GM21515 (cell line): ENCODE measurements around the gene GMIP.
"Not testable (repeated sequence)": the region's sequence is repeated elsewhere in the genome, so short reads cannot be mapped to it uniquely, and the experiment has no call there.

Experiments used
- ATAC-seq: cut with Tn5 transposase; IDR thresholded peaks from one replicate; pipeline ENCODE4 v1.9.1; 2021; ENCODE audit not compliant: unreplicated experiment

Gene GMIP, protein sequence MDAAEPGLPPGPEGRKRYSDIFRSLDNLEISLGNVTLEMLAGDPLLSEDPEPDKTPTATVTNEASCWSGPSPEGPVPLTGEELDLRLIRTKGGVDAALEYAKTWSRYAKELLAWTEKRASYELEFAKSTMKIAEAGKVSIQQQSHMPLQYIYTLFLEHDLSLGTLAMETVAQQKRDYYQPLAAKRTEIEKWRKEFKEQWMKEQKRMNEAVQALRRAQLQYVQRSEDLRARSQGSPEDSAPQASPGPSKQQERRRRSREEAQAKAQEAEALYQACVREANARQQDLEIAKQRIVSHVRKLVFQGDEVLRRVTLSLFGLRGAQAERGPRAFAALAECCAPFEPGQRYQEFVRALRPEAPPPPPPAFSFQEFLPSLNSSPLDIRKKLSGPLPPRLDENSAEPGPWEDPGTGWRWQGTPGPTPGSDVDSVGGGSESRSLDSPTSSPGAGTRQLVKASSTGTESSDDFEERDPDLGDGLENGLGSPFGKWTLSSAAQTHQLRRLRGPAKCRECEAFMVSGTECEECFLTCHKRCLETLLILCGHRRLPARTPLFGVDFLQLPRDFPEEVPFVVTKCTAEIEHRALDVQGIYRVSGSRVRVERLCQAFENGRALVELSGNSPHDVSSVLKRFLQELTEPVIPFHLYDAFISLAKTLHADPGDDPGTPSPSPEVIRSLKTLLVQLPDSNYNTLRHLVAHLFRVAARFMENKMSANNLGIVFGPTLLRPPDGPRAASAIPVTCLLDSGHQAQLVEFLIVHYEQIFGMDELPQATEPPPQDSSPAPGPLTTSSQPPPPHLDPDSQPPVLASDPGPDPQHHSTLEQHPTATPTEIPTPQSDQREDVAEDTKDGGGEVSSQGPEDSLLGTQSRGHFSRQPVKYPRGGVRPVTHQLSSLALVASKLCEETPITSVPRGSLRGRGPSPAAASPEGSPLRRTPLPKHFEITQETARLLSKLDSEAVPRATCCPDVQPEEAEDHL

DNA sequence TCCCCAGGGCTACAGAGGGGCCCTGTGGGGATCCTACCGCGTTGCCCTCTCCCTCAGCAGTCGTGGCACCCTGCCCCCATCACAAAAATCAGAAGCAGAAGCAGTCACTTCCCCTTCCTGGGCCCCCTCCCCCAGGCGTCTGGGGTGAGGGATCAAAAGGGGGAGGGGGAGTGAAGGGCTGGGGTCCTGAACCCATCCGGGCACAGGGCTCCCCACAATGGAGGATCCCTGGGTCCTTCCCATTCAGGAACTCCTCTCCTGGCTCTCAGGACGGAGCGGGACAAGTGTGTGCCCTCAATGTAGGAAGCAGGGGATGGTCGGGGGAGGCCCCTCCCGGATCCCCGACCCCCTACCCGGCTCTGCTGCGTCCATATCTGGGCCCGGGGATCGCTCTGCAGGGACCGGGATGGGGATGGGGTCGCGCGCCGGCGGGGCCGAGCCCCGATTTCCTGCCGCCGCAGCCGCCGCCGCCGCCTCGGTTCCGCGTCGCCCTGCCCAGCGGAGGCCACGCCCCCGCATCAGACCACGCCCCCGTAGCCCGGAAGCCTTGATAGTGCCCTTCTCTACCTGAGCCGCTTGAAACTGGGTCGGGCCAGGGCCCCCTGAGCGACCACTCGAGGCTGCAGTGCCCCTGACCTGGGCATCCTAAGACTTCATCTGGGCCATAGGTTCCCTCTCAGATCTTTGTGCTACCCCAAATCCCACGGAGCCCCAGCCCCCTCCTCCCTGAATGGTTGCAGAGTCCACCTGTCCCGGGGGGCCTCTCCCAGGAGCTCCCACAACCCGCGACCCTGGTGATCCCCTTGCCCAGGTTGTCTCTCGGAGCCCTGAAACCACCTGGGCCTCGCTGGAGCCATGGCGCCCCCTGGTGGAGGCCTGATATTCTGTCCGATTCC lies at the start of gene GMIP:
Gene GMIP, minus strand, starts transcription at position 500 of the 896 bp plus-strand sequence. Its CDS starts 128 bp downstream, at position 372.
- ATAC-seq: peak; percentile 67

DNA sequence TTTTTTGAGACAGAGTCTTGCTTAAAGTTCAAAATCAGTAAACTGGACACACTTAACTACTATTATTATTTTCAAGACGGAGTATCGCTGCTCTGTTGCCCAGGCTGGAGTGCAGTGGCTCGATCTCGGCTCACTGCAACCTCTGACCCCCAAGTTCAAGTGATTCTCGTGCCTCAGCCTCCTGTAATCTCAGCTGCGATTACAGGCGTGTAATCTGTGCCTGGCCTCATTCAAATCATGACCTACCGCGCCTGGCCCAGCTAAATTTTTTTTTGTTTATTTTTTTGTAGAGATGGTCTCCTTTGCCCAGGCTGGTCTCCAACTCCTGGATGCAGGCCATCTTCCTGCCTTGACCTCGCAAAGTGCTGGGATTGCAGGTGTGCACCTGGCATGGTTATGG lies 48.2 kb upstream of the GMIP start:
- no peak for ATAC-seq

DNA sequence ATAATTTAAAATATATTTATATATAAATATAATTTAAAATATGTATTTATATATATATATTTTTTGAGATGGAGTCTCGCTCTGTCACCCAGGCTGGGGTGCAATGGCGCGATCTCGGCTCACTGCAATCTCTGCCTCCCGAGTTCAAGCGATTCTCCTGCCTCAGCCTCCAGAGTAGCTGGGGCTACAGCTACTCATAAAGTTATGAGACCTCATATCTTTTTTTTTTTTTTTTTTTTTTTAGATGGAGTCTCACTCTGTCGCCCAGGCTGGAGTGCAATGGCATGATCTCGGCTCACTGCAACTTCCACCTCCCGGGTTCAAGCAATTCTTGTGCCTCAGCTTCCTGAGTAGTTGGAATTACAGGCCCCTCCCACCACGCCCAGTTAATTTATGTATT lies 45.6 kb upstream of the GMIP start:
- not testable (repeated sequence) for ATAC-seq

DNA sequence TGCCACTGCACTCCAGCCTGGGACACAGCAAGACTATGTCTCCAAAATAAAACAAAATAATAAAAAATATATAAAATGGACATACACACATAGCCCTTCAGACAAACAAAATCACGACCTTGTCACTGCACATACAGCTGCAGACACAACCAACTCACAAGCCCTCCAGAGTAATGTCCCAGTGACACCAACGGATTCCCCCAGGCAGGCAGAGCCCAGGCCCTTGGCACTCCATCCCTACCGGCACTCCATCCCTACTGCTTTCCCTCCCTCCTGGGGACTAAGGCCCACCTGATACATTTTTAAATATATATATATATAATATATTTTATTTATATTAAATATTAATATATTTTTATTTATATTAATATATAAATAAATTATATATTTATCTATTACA lies 43.6 kb upstream of the GMIP start:
- ATAC-seq: no peak

DNA sequence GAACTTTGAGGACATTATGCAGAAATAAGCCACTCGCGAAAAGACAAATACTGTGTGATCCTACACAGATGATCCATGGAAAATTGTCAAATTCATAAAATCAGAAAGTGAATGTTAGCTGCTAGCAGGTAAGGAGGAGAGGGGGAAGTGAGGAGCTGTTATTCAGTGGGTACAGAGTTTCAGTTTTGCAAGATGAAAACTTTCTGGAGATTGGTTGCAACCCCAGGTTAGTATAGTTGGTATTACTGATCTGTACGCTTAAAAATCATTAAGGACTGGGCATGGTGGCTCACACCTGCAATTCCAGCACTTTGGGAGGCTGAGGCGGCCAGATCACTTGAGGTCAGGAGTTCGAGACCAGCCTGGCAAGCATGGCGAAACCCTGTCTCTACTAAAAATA lies 43.1 kb upstream of the GMIP start:
- ATAC-seq: no peak

DNA sequence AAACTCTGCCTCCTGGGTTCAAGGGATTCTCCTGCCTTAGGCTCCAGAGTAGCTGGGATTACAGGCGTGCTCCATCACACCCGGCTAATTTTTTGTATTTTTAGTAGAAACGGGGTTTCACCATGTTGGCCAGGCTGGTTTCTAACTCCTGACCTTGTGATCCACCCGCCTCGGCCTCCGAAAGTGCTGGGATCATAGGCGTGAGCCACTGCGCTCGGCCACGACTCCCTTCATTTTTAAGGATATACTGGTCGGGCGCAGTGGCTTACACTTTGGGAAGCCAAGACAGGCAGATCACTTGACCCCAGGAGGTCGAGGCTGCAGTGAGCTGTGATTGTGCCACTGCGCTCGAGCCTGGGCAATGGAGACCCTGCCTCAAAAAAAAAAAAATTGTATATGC lies 42.7 kb upstream of the GMIP start:
- ATAC-seq: not testable (repeated sequence)

DNA sequence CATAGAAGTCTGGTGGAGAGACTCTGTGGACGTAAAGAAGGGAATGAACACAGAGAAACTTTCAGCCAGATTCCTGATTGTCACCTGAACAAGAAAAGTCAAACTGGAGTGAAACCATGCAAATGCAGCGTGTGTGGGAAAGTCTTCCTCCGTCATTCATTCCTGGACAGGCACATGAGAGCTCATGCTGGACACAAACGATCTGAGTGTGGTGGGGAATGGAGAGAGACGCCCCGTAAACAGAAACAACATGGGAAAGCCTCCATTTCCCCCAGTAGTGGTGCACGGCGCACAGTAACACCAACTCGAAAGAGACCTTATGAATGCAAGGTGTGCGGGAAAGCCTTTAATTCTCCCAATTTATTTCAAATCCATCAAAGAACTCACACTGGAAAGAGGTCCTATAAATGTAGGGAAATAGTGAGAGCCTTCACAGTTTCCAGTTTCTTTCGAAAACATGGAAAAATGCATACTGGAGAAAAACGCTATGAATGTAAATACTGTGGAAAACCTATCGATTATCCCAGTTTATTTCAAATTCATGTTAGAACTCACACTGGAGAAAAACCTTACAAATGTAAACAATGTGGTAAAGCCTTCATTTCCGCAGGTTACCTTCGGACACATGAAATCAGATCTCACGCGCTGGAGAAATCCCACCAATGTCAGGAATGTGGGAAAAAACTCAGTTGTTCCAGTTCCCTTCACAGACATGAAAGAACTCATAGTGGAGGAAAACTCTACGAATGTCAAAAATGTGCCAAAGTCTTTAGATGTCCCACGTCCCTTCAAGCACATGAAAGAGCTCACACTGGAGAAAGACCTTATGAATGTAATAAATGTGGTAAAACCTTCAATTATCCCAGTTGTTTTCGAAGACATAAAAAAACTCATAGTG lies 36.0 kb upstream of the GMIP start:
- no peak for ATAC-seq

DNA sequence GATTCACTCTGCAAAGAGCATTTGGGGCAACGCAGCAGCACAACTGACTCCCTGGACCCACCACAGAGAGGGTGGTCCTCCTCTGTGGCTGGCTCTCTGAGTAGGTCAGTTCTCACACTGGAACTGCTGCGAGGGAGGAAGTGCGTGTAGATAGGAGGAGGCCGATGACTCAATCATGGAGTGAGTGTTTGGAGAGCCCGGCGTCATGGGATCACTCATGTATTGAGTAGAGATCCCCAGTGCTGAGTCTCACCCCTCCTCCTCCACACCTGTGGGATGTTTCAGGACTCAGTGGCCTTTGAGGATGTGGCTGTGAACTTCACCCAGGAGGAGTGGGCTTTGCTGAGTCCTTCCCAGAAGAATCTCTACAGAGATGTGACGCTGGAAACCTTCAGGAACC lies 34.1 kb upstream of the GMIP start:
- ATAC-seq: no peak

DNA sequence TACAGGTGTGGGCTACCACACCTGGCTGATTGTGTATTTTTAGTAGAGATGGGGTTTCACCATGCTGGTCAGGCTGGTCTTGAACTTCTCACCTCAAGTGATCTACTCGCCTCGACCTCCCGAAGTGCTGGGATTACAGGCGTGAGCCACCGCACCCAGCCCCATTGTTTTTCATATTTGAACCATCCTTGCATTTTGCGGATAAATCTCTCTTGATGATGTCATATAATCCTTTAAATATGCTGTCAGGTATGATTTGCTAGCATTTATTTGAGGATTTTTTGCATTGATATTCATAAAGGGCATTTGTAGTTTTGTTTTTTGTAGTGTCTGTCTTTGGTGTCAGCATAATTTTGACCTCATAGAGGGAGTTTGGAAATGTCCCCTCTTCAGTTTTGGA lies 30.9 kb upstream of the GMIP start:
- no peak for ATAC-seq

DNA sequence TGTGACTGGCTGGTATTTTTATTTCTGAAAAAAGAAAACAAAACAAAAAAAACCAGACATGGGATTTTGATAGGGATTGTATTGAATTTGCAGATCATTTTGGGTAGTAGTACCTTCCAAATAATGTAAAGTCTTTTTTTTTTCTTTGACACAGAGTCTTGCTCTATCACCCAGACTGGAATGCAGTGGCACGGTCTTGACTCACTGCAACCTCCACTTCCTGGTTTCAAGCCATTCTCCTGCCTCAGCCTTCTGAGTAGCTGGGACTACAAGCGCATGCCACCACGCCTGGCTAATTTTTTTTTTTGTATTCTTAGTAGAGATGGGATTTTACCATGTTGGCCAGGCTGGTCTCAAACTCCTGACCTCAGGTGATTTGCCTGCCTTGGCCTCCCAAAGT lies 29.4 kb upstream of the GMIP start:
- ATAC-seq: no peak

DNA sequence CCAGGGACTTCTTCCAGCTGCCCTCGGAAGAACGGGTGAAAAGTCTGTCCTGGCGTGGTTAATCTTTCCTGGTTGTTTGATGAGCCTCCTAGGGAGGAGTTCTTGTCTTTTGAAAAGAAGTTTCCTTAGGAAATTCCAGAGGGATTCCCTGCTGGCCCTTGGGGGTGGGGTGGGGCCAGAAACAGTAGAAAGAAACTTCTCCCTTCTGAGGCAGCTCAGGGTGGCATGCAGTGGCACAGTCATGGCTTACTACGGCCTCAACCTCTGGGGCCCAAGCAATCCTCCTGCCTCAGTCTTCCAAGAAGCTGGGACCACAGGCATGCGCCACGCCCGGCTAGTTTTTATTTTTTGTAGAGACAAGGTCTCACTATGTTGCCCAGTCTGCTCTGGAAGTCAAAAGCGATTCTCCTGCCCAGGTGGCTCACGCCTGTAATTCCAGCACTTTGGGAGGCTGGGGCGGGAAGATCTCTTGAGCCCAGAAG lies 26.7 kb upstream of the GMIP start:
- no peak for ATAC-seq

DNA sequence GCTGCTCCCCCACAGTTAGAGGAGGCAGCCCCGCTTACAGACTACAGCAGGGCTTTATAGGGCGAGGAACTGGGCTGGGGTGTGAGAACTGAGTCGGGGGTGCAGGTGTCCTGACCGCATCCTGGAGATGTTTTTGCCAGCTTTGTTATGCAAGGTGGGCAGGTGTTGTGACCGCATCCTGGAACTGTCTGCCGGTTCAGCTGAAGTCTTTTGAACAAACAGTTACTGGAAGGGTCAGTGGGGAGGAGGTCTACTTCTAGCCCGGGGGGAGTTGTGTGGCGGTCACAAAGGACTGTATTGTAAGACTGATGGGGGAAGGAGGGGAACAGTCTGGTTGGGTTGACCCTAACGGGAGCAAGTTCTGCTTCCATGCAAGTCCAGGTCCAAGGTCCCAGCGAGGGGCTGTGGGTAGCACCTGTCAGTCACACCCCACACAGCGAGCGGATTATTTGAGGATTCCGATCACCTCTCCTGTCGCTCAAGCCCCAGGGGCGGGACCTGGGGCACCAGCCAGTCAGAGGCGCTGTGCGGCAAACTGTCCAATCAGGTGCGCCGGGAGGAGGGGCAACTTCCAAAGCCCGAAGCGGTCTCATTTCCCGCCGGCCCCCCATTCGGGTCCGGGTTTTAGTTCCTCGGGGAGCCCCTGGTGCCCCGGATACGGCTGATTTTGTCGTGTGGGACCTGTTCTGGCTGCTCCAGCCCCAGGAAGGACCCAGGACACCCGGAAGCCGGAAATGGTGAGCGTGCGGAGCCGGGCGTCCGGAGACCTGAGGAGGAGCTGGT lies 25.0 kb upstream of the GMIP start, which contains the start of gene ZNF101:
Gene ZNF101, plus strand, starts transcription at position 610 of the 783 bp plus-strand sequence. Its CDS starts 125 bp downstream, at position 735.
- ATAC-seq: peak; percentile 65

DNA sequence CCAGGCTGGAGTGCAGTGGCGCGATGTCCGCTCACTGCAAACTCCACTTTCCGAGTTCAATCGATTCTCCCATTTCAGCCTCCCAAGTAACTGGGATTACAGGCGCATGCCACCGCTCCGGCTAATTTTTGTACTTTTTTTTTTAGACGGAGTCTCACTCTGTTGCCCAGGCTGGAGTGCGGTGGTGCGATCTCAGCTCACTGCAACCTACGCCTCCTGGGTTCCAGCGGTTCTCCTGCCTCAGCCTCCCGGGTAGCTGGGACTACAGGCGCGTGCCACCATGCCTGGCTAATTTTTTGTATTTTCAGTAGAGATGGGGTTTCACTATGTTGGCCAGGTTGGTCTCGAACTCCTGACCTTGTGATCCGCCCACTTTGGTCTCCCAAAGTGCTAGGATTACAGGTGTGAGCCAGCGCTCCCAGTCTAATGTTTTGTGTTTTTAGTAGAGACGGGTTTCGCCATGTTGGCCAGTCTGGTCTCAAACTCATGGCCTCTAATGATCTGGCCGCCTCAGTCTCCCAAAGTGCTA lies 22.0 kb upstream of the GMIP start:
- ATAC-seq: not testable (repeated sequence)

DNA sequence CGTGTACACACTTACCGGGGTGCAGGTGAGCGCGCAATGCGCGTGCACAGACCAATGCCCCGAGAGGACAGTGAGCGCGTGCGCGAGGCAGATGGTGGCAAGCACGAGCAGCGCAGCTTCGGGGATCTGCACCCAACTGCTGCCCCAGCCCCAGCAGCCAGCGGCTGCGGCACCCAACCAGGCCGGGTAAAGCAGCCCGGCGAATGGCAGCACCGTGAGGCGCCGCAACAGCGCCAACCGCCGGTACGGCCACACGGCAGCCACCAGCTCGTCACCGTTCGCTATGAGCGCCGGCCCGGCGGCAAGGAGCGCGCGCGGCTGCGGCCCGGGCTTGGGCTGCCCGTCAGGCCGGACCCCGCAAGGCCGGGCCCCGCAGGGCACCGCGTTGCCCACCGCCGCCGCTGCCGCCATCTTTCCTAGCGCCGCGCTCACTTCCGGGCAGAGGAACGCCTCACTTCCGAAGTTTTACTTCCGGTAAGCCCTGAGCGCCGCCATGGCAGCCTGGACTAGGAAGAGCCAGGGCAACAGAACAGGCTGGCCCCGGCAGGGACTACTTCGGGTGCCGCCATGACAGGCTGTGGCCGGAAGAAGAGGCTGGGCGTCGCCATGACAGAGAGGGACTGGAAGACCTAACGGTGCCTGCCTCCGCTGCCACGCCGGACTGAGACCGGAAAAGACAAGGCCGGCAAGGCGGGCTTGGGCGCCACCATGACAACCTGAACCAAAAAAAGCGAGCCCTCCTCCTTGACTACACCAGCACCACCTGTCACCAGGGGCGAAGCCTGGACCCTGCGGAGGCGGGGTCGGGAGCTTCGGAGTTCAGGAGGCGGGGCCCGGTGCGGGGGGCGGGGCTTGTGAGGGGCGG lies 20.0 kb upstream of the GMIP start, which contains the start of gene ATP13A1:
Gene ATP13A1, minus strand, starts transcription at position 421 of the 865 bp plus-strand sequence. Its CDS starts 10 bp downstream, at position 411.
- ATAC-seq: peak; percentile 65

DNA sequence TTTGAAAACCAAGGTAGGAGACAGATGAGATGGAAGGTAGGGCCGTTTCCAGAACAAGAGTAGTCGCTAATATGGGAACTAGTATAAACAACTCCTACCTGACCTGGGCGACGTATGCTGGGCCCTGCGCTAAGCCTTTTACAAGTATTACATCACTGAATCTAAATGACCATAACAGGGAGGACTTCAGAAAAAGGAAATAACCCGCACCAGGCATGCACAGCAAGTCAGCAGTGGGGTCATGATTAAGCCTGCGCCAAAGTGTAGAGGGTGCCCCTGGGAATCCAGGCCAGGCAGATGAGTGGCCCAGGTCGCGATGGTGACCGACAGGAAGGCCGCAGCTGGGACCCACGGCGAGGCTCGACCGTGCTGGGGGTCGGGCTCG lies 19.4 kb upstream of the GMIP start:
- no peak for ATAC-seq

DNA sequence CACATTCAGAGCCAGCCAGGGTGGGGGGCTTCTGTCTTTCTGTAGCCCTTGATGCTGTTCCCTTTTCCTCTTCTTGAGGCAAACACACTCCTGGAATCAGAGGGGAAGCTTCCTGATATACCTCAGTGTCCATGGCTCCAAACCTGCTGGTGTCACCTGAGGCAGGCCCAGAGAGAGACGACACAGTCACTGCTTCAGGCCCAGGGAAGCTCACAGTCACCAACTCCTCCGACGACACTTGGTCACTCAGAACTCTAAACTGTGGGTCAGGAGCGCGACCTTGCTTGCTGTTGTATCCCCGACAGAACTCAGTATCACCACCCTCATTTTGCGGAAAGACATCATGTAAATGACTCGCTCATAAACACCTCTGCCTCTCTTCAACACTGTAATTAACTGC lies 18.9 kb upstream of the GMIP start:
- no peak for ATAC-seq

DNA sequence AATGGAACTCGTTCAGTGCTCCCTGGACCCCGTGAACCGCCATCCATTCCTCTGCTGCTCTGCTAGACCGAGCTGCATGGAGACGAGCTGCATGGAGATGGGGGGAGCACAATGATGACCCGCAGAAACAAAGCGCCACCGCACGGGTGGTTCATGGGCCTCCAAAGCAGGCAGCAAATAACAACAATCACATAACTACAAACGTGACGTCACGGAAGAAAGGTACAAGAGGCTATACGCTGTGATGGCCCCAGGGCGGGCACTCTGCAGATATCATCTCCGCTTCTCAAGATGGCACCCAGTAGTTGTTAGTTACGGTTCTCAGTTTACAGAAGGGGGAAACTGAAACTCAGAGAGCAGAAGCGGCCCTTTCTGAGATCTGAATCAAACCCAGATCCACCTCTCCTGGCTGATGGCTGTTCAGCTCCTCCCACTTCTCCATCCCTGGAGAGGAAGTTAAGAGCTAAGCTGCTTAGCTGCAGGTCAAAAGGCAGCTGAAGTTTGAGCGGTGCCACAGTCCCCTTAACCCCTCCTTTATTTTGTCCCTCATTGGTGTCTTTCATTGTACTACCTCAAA lies 18.3 kb upstream of the GMIP start:
- ATAC-seq: peak; percentile 38
